ENCODE results near the gene OPN3.

OPN3 gene

DNA sequence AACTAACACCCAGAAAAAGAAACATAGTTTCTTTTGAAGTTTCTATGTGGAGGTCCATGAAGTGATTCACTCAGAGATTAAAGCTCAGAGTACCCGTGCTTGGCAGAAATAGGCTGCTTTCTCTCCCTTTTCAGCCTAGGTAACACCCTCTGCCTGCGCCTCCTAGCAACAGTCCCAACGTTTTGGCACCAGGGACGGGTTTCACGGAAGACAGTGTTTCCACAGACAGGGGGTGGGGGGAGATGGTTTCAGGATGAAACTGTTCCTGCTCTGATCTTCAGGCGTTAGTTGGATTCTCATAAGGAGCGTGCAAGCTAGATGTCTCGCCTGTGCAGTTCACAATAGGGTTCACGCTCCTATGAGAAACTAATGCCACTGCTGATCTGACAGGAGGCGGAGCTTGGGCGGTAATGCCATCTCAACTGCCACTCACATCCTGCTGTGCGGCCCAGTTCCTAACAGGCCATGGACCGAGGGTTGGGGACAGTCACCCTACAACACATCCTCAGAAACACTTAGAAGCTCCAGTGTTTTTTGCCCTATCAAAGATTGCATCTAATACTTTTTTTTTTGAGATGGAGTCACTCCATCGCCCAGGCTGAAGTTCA, 53.2 kb downstream of the OPN3 start:
- no peak for DNase-seq

GRCh38 chr1:241582921-241583321, 57.2 kb downstream of the OPN3 start:
- DNase-seq: no peak

DNA sequence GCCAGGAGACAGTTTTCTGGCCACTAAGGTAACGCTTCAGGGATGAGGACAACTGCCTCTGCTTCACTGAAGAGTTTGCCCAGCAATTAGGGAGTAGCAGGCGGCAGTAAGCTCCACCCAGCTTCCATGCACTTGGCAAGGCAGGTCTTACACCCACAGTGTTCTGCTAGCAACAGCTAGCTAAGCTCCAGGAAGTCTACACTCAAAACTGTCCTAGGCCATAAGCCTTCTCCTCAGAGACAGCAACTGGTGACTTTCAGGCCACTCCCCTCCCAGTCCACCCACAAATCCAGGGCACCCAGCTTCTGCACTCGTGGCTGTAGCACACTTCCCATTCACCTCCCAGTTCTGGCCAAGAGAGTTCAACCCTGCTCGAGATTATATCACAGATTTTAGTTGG, 60.7 kb downstream of the OPN3 start:
- DNase-seq: no peak

GRCh38 chr1:241574154-241574553, 66.0 kb downstream of the OPN3 start:
- no peak for DNase-seq

GRCh38 chr1:241569848-241570247, 70.3 kb downstream of the OPN3 start:
- no peak for DNase-seq

DNA sequence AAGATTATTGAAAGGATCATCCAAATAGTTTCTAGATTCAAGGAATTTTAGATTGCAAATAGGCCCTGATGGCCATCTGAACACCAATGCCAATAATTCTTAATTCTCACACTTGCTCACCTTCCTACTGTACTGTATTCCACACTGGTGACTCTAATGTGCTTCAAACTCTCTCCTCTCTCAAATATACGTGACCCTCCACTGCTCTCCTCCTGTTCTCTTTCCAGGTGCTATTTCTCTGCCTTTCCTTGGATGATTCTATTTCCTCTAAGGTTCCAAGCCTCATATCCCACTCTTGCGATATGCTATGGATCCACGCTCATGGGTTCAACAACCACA, 79.4 kb downstream of the OPN3 start:
- DNase-seq: no peak

GRCh38 chr1:241560146-241560848, 79.9 kb downstream of the OPN3 start:
- DNase-seq: no peak

- no peak for DNase-seq
Measured at GRCh38 chr1:241557551-241558193, 82.5 kb downstream of the OPN3 start.

DNA sequence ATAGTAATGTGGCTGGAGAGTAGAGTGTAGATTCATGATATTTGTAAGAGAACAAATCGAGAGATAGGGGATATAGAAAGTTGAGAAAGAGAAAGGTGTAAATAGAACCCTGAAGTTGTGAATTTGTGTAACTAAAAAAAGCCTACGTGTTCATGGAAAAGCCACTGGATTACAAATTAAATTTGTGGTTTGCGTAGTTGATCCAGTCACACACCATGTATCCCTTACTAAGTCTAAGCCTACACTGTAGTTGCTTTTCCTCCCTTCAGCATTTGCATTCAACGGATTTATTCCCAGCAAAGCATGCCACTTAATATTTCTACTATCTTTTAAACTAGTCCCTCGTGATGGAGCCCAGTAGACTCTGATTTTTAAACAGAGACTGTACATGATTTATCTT, 83.1 kb downstream of the OPN3 start:
- DNase-seq: no peak

- no peak for DNase-seq
Measured at GRCh38 chr1:241555526-241555925, 84.6 kb downstream of the OPN3 start.

DNA sequence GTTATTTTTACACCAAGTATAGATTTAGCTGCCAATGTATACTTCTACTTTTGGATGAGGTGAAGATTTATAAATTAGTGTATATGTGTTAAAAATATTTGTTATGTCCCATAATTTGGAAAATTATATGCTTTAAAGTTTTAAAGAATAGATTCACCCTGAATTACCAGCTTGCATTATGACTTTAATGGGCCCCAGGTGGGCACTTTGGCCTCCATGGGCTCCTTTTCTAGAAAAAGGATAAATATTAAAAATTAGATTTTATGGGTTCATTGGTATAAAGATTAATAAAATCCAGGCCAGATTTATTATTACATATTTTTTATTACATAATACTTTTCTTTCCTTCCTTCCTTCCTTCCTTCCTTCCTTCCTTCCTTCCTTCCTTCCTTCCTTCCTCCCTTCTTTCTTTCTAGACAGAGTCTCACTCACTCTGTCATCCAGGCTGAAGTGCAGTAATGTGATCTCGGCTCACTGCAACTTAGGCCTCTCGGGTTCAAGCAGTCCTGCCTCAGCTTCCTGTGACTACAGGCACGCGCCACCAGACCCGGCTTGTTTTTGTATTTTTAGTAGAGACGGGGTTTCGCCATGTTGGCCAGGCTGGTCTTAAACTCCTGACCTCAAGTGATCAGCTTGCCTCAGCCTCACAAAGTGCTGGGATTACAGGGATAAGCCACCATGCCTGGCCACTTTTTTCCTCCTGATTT, 86.1 kb downstream of the OPN3 start:
- no peak for DNase-seq

- peak; percentile 60 for DNase-seq
Measured at GRCh38 chr1:241551759-241552638, 88.2 kb downstream of the OPN3 start.

DNA sequence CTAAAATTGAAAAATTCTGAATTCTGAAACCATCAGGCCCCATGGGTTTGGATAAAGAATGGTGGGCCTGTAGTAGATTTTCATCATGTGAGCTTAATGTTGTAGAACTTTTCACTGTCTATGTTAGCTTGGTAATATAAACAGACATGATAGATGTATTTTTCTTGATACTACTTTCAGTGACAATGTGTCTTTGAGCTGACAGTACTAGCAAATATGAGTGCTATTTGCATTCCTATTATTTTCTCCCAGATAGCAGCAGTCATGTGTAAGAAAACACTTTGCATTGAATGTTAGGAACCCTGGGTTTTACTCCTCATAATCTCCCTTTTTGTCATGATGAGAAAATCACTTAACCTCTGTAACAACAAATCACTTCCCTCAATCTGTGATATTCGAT, 89.9 kb downstream of the OPN3 start:
- no peak for DNase-seq

DNA sequence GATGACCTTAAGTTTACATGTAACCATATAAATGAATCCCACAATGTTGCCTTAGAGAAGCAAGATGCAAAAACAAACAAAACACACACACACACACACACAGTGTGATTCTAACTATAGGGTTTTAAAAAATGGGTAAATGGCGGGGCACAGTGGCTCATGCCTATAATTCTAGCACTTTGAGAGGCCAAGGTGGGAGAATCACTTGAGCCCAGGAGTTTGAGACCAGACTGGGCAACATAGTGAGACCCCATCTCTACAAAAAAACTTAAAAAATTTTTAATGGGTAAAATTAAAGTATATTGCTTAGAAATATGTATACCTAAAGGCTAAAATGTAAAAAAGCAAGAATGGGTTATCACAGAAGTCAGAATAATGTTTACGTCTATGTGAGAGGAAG, 92.2 kb downstream of the OPN3 start:
- DNase-seq: no peak

All from CD4-positive, alpha-beta T cell treated with Interleukin-4 for 4 hours (primary cell).